Hepatocyte (in vitro differentiated cells): ENCODE data around the gene EXOSC9.

Experiments
- CTCF ChIP-seq: fragments of 200-600 bp; sonication (generic); IDR thresholded peaks from 2 replicates; pipeline ENCODE4 v1.5.1; 2016; ENCODE audit warnings: antibody characterized with exemption, mild to moderate bottlenecking; ENCODE audit not compliant: poor library complexity
- EZH2 ChIP-seq: fragments of 200-600 bp; sonication (generic); IDR thresholded peaks from 2 replicates; pipeline ENCODE4 v1.6.1; 2016; ENCODE audit warnings: antibody characterized with exemption, mild to moderate bottlenecking, borderline replicate concordance
- EZH2phosphoT487 ChIP-seq: fragments of 200-600 bp; sonication (generic); IDR thresholded peaks from one replicate; pipeline ENCODE4 v1.6.1; 2018; ENCODE audit warnings: antibody characterized with exemption, mild to moderate bottlenecking, low read depth, moderate library complexity; ENCODE audit not compliant: unreplicated experiment, severe bottlenecking

GRCh38 chr4:121819216-121819965 is 18.3 kb downstream of the EXOSC9 start:
- TF ChIP-seq EZH2phosphoT487, result no peak
- TF ChIP-seq CTCF, result no peak
- TF ChIP-seq EZH2, result no peak
